ENCODE data around the gene PTCSC3.

The PTCSC3 gene

GRCh38 chr14:36176524-36176923 lies at the start of gene PTCSC3:
TSS of gene PTCSC3 (minus strand) at chr14:36176722.
- DNase-seq: no peak

- no peak for DNase-seq
Observed at GRCh38 chr14:36226164-36226563, 49.6 kb upstream of the PTCSC3 start.

GRCh38 chr14:36224176-36224575 lies 47.7 kb upstream of the PTCSC3 start:
- DNase-seq: no peak

GRCh38 chr14:36223558-36223957 lies 47.0 kb upstream of the PTCSC3 start:
- no peak for DNase-seq

- no peak for DNase-seq
Observed at GRCh38 chr14:36222952-36223468, 46.5 kb upstream of the PTCSC3 start.

GRCh38 chr14:36222337-36222736 lies 45.8 kb upstream of the PTCSC3 start:
- DNase-seq: no peak

GRCh38 chr14:36221112-36221511 lies 44.6 kb upstream of the PTCSC3 start:
- no peak for DNase-seq

GRCh38 chr14:36217732-36218131 lies 41.2 kb upstream of the PTCSC3 start:
- no peak for DNase-seq

- DNase-seq: no peak
Observed at GRCh38 chr14:36217027-36217426, 40.5 kb upstream of the PTCSC3 start.

GRCh38 chr14:36215217-36215598 lies 38.7 kb upstream of the PTCSC3 start:
- no peak for DNase-seq

- no peak for DNase-seq
Observed at GRCh38 chr14:36214476-36215216, 38.1 kb upstream of the PTCSC3 start.

- no peak for DNase-seq
Observed at GRCh38 chr14:36212987-36213386, 36.5 kb upstream of the PTCSC3 start.

- no peak for DNase-seq
Observed at GRCh38 chr14:36212577-36212976, 36.1 kb upstream of the PTCSC3 start.

- DNase-seq: no peak
Observed at GRCh38 chr14:36208690-36209278, 32.3 kb upstream of the PTCSC3 start.

- DNase-seq: no peak
Observed at GRCh38 chr14:36207500-36207899, 31.0 kb upstream of the PTCSC3 start.

- DNase-seq: no peak
Observed at GRCh38 chr14:36204461-36205073, 28.0 kb upstream of the PTCSC3 start.

- no peak for DNase-seq
Observed at GRCh38 chr14:36198378-36198777, 21.9 kb upstream of the PTCSC3 start.

- DNase-seq: no peak
Observed at GRCh38 chr14:36194663-36195062, 18.1 kb upstream of the PTCSC3 start.

GRCh38 chr14:36192530-36192929 lies 16.0 kb upstream of the PTCSC3 start:
- DNase-seq: no peak

GRCh38 chr14:36183402-36183801 lies 6.9 kb upstream of the PTCSC3 start:
- DNase-seq: no peak

- DNase-seq: no peak
Observed at GRCh38 chr14:36181417-36181816, 4.9 kb upstream of the PTCSC3 start.

GRCh38 chr14:36177489-36177888 lies 967 bp upstream of the PTCSC3 start:
- DNase-seq: no peak

- DNase-seq: no peak
Observed at GRCh38 chr14:36174767-36175424, 1.6 kb downstream of the PTCSC3 start.

GRCh38 chr14:36173161-36173560 lies 3.4 kb downstream of the PTCSC3 start:
- no peak for DNase-seq
